Motor neuron (in vitro differentiated cells): ENCODE results near the gene ATAD3B. TPM values are rescaled to one million over a fixed set of nuclear protein-coding genes. Genes with fewer than 3 reads are reported as not detected.
"Not testable (repeated sequence)": the region's sequence is repeated elsewhere in the genome, so short reads cannot be mapped to it uniquely, and the experiment has no call there.

Source experiments
- ATAC-seq, 8 experiments: fragments of 200-7000 bp; cut with Tn5 transposase; replicated peaks in 6 of 8; 2 replicates each; pipeline ENCODE4 v1.8.0; 2021; ENCODE audit warnings: mild to moderate bottlenecking in 8 of 8, moderate library complexity in 8 of 8
- H3K27ac ChIP-seq, 2 donors: fragments of 250-450 bp; sonication (Bioruptor Pico); 2 replicates each; pipeline ENCODE4 v1.9.0; 2021; ENCODE audit warnings: antibody characterized with exemption in 2 of 2, mild to moderate bottlenecking in 2 of 2, moderate library complexity in 1 of 2
- H3K4me1 ChIP-seq, 2 donors: fragments of 250-450 bp; sonication (Bioruptor Pico); replicated peaks in 1 of 2; 2 replicates each; pipeline ENCODE4 v1.6.1; 2021; ENCODE audit warnings: antibody characterized with exemption in 2 of 2, mild to moderate bottlenecking in 2 of 2, moderate library complexity in 1 of 2
- H3K4me3 ChIP-seq, 5 donors: fragments of 250-450 bp; sonication (Bioruptor Pico); 2 replicates each; pipeline ENCODE4 v1.9.0; 2021; ENCODE audit warnings: antibody characterized with exemption in 5 of 5, mild to moderate bottlenecking in 5 of 5, moderate library complexity in 4 of 5
- WGBS, 10 experiments: fragments of 450-650 bp; shearing (Covaris generic); methylation state at CpG; one replicate each; pipeline ENCODE4 v1.0.0; 2022; 5-methylcytosine and 5-hydroxymethylcytosine counted together
- in situ Hi-C, 9 experiments: fragments of 400-800 bp; cut with MboI; loops; one replicate each; pipeline ENCODE4 v1.15.0; 2021; ENCODE audit warnings: low sequenced_read_pairs in 9 of 9, low pct_unique_long_range_greater_than_20kb in 2 of 9; ENCODE audit not compliant: unreplicated experiment in 9 of 9
- total RNA-seq, 8 experiments: library from RNA; unstranded; fragments of 300-600 nt; gene quantifications; 2 replicates each; pipeline versions ENCODE4 v1.2.3 to v1.2.4, GENCODE V29; 2022

Gene ATAD3B
- total RNA-seq, 8 experiments from 2014 or later, result 15.2 to 66.0 (median 32.7) TPM

- peaks cover 7 to 15% of the 10 kb centered on the region in 2 donors for H3K4me1 ChIP-seq
- peak overlapping the region; percentile 53 to 75 for H3K27ac ChIP-seq
- peak overlapping the region in 1 of 5 donors; percentile 4 for H3K4me3 ChIP-seq
- 0 to 100% (median 15%) methylated on average over 1 to 6 of the region's 22 CpGs; no CpG with 5 or more reads in 5 of the 10 experiments for WGBS, 10 experiments
- in situ Hi-C loops, result not testable (repeated sequence)
- ATAC-seq, result peak; percentile 63 to 76 (median 70)
Observed at GRCh38 chr1:1505366-1505798, 33.8 kb downstream of the ATAD3B start.

DNA sequence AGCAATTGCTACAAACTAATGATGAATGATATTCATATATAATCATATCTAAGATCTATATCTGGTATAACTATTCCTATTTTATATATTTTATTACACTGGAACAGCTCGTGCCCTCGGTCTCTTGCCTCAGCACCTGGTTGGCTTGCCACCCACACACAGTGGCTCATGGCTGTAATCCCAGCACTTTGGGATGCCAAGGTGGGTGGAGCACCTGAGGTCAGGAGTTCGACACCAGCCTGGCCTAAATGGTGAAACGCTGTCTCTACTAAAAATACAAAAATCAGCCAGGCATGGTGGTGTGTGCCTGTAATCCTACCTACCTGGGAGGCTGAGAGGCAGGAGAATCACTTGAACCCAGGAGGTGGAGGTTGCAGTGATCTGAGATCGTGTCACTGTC lies 34.2 kb downstream of the ATAD3B start:
- Histone ChIP-seq H3K4me3 (peak overlapping the region in 1 of 5 donors; percentile 2), H3K27ac (peak overlapping the region; percentile 42 to 75), H3K4me1 (peaks cover 10 to 18% of the 10 kb centered on the region in 2 donors)
- in situ Hi-C loops, ATAC-seq: not testable (repeated sequence)
- 80 to 100% (median 94%) methylated on average over 1 to 5 of the region's 5 CpGs; no CpG with 5 or more reads in 3 of the 10 experiments for WGBS, 10 experiments

GRCh38 chr1:1507305-1507704 lies 35.7 kb downstream of the ATAD3B start:
- ATAC-seq, result no peak
- H3K27ac ChIP-seq, result no peak overlapping the region
- WGBS, 10 experiments, result 60 to 92% (median 88%) methylated on average over 1 to 4 of the region's 4 CpGs
- H3K4me3 ChIP-seq, result no peak overlapping the region
- peaks cover 13 to 22% of the 10 kb centered on the region in 2 donors for H3K4me1 ChIP-seq
- in situ Hi-C loops, result no loop called here

GRCh38 chr1:1508775-1509464 lies 37.4 kb downstream of the ATAD3B start:
- in situ Hi-C loops, ATAC-seq, H3K27ac ChIP-seq: not testable (repeated sequence)

GRCh38 chr1:1509465-1509850 lies 37.9 kb downstream of the ATAD3B start:
- H3K27ac ChIP-seq, H3K4me3 ChIP-seq, ATAC-seq, in situ Hi-C loops: not testable (repeated sequence)
- WGBS, 10 experiments, result 90 to 100% methylated on average over 1 to 2 of the region's 21 CpGs; no CpG with 5 or more reads in 8 of the 10 experiments
- peaks cover 14 to 20% of the 10 kb centered on the region in 2 donors for H3K4me1 ChIP-seq

More at GRCh38 chr1:1508775-1509464, 37.4 kb downstream of the ATAD3B start:
- peaks cover 14 to 22% of the 10 kb centered on the region in 2 donors for H3K4me1 ChIP-seq
- not testable (repeated sequence) for H3K4me3 ChIP-seq
- WGBS, 10 experiments, result no CpG with 5 or more reads among the region's 34 CpGs

DNA sequence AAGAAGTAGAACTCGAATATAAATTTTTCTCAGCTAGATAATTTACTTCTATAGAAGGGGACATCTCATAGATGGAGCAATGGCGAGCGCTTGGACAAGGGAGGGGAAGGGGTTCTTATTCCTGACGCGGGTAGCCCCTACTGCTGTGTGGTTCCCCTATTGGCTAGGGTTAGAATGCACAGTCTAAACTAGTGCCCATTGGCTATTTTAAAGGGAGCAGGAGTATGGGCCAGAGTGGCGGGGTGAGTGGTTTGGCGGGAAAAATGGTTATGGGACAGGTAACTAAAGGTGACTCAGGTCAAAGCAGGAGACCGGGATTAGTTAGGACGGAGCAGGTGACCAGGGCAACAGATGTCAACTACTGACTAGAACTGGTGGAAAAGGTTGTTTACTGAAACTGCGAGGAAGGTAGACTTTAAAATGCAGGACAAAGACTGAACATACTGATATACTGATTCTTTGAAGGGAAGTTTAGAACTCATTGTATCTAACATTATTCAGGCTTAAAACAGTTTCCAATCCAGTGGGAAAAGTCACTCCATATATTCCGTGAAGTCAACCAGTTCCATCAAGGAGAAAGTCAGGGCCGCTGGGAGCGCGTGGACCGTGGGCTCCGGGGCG lies 39.5 kb downstream of the ATAD3B start:
- ATAC-seq, result no peak
- Histone ChIP-seq H3K4me1 (peaks cover 8 to 9% of the 10 kb centered on the region in 2 donors), H3K4me3 (peak overlapping the region; percentile 57 to 73 (median 68)), H3K27ac (peak overlapping the region; percentile 83 to 92)
- in situ Hi-C loops, result no loop called here
- WGBS, 10 experiments, result 0 to 36% (median 21%) methylated on average over 2 to 16 of the region's 17 CpGs; no CpG with 5 or more reads in 2 of the 10 experiments

- ATAC-seq, result peak; percentile 85 to 94 (median 89)
- Histone ChIP-seq H3K27ac (peak within 1 kb of the TSS; percentile 83 to 92), H3K4me1 (peaks cover 7 to 8% of the 10 kb centered on the region in 2 donors), H3K4me3 (peak within 1 kb of the TSS; percentile 57 to 73 (median 68))
- 0 to 1% (median 0%) methylated on average over 4 to 17 of the region's 99 CpGs; no CpG with 5 or more reads in 5 of the 10 experiments for WGBS, 10 experiments
- in situ Hi-C loops, result no loop called here
Observed at GRCh38 chr1:1511533-1512285, 40.1 kb downstream of the ATAD3B start, which contains the start of gene ATAD3A. Gene ATAD3A (plus strand): TSS chr1:1512162. CDS start chr1:1512269, 107 bp downstream.

- ATAC-seq, result peak; percentile 3 to 41 (median 12)
- Histone ChIP-seq H3K4me3 (peak overlapping the region; percentile 57 to 73 (median 68)), H3K27ac (peak overlapping the region in 1 of 2 donors; percentile 76)
- in situ Hi-C loops, H3K4me1 ChIP-seq: not testable (repeated sequence)
- no CpG with 5 or more reads among the region's 52 CpGs for WGBS, 10 experiments
Observed at GRCh38 chr1:1512425-1512824, 40.9 kb downstream of the ATAD3B start.

- H3K4me3 ChIP-seq, result peak overlapping the region in 3 of 5 donors; percentile 2 to 24 (median 12)
- in situ Hi-C loops, result not testable (repeated sequence)
- WGBS, 10 experiments, result 83% methylated on average over 6 of the region's 18 CpGs; no CpG with 5 or more reads in 9 of the 10 experiments
Observed at GRCh38 chr1:1513675-1514074, 42.1 kb downstream of the ATAD3B start.

GRCh38 chr1:1514376-1514775 lies 42.8 kb downstream of the ATAD3B start:
- 61 to 80% methylated on average over 2 to 5 of the region's 16 CpGs; no CpG with 5 or more reads in 8 of the 10 experiments for WGBS, 10 experiments
- H3K4me3 ChIP-seq, H3K4me1 ChIP-seq, ATAC-seq, H3K27ac ChIP-seq, in situ Hi-C loops: not testable (repeated sequence)

More at GRCh38 chr1:1513675-1514074, 42.1 kb downstream of the ATAD3B start:
- H3K4me1 ChIP-seq, ATAC-seq, H3K27ac ChIP-seq: not testable (repeated sequence)

- H3K4me3 ChIP-seq, ATAC-seq, H3K4me1 ChIP-seq, H3K27ac ChIP-seq, in situ Hi-C loops: not testable (repeated sequence)
- WGBS, 10 experiments, result 97 to 100% (median 100%) methylated on average over 2 to 9 of the region's 14 CpGs; no CpG with 5 or more reads in 6 of the 10 experiments
Observed at GRCh38 chr1:1516923-1517322, 45.4 kb downstream of the ATAD3B start.

- in situ Hi-C loops, result no loop called here
- ATAC-seq, result peak in 3 of 8 experiments; percentile 7 to 12 (median 11)
- 80 to 100% (median 100%) methylated on average over 1 to 3 of the region's 28 CpGs; no CpG with 5 or more reads in 7 of the 10 experiments for WGBS, 10 experiments
- H3K4me1 ChIP-seq, result no peaks in the 10 kb centered on the region
- no peak overlapping the region for H3K4me3 ChIP-seq
- no peak overlapping the region for H3K27ac ChIP-seq
Observed at GRCh38 chr1:1517973-1518620, 46.5 kb downstream of the ATAD3B start.
